Fibroblast of mammary gland (primary cell): ENCODE results near the gene DLG2.

Source experiments
- DNase-seq: peaks from one replicate; pipeline ENCODE4 v3.0.0-alpha.2; 2010; ENCODE audit warnings: low read depth
- H3K4me3 ChIP-seq: 2 replicates; pipeline ENCODE4 v1.5.1; 2011; ENCODE audit warnings: low read depth, mild to moderate bottlenecking, low read length, moderate library complexity; ENCODE audit not compliant: control insufficient read depth
- TF ChIP-seq, protein P1 (sequence below): conservative IDR thresholded peaks from 2 replicates; pipeline ENCODE4 v1.5.1; 2011; ENCODE audit warnings: low read depth, low read length, inconsistent platforms; ENCODE audit not compliant: control insufficient read depth, insufficient read depth

DLG2 gene

GRCh38 chr11:84929738-84930137 lies 697.4 kb downstream of the DLG2 start:
- TF ChIP-seq, protein P1, sequence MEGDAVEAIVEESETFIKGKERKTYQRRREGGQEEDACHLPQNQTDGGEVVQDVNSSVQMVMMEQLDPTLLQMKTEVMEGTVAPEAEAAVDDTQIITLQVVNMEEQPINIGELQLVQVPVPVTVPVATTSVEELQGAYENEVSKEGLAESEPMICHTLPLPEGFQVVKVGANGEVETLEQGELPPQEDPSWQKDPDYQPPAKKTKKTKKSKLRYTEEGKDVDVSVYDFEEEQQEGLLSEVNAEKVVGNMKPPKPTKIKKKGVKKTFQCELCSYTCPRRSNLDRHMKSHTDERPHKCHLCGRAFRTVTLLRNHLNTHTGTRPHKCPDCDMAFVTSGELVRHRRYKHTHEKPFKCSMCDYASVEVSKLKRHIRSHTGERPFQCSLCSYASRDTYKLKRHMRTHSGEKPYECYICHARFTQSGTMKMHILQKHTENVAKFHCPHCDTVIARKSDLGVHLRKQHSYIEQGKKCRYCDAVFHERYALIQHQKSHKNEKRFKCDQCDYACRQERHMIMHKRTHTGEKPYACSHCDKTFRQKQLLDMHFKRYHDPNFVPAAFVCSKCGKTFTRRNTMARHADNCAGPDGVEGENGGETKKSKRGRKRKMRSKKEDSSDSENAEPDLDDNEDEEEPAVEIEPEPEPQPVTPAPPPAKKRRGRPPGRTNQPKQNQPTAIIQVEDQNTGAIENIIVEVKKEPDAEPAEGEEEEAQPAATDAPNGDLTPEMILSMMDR, result no peak
- no peak for DNase-seq
- no peak overlapping the region for H3K4me3 ChIP-seq

DNA sequence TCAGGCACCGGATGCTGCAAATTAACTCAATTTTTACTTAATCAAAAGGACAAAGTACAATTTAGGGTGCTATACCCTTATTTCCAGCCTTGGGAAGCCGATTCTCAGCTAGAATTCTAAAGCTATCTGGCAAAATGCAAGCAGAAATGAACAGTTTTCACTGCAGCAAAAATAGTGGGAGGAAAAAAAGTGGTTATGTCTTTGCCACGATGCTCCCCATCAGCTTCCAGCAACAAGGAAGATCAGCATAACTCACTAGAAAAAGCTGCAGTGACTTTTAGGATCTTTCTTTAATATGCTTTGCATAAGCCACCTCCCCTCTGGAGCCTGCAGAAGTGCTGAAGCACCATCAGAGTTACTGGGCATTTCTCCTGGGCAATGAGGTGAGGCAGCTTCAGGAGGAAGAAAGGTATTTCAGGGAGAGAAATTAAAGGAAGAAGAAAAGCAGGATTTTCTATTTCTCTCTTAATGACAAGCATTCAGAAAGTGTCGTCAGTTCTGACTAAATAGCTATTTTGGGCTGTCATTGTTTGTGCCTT lies 702.9 kb downstream of the DLG2 start:
- H3K4me3 ChIP-seq, result no peak overlapping the region
- TF ChIP-seq, protein P1, result no peak
- no peak for DNase-seq

DNA sequence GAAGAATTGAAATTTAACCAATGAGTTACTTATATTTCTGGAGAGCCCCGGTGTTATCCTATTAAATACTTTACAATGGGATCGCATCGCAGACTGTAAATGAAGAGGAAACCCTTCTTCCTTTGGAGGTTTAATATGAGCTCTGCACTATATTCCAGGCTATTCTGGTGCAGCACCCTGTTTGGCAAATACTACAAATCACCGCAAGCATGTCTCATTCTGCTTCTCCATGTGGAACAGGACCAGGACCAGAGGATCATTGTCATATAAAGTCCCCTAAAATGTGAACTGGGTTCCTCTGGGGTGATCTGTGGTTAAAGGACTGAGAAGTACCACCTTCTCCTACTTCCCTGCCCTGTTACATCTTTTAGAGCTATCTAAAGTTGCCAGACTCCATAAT lies 703.7 kb downstream of the DLG2 start:
- no peak overlapping the region for H3K4me3 ChIP-seq
- TF ChIP-seq, protein P1, result no peak
- DNase-seq, result no peak

- no peak for DNase-seq
- TF ChIP-seq, protein P1, result no peak
- no peak overlapping the region for H3K4me3 ChIP-seq
Measured at GRCh38 chr11:84922836-84923235, 704.3 kb downstream of the DLG2 start.

GRCh38 chr11:84922212-84922805 lies 704.8 kb downstream of the DLG2 start:
- TF ChIP-seq, protein P1, result no peak
- H3K4me3 ChIP-seq, result no peak overlapping the region
- DNase-seq, result no peak

GRCh38 chr11:84914511-84914910 lies 712.6 kb downstream of the DLG2 start:
- no peak for DNase-seq
- no peak overlapping the region for H3K4me3 ChIP-seq
- TF ChIP-seq, protein P1, result no peak
